Upper lobe of right lung (tissue), 1 donor: ENCODE measurements around the gene VPS13D. TPM values are rescaled to one million over a fixed set of nuclear protein-coding genes. Genes with fewer than 3 reads are reported as not detected.

ENCODE experiments used
- ATAC-seq: fragments of 200-7000 bp; cut with Tn5 transposase; one replicate; pipeline ENCODE4 v1.9.1; 2020; ENCODE audit warnings: mild to moderate bottlenecking, moderate library complexity
- DNase-seq: peaks from one replicate; pipeline ENCODE4 v3.0.0-alpha.2; 2020
- H3K27ac ChIP-seq: fragments of 200-600 bp; one replicate; pipeline ENCODE4 v1.8.0; 2022
- H3K27me3 ChIP-seq: fragments of 200-600 bp; one replicate; pipeline ENCODE4 v1.8.0; 2022; ENCODE audit warnings: mild to moderate bottlenecking
- H3K36me3 ChIP-seq: fragments of 200-600 bp; one replicate; pipeline ENCODE4 v1.8.0; 2022
- H3K4me1 ChIP-seq: fragments of 200-600 bp; one replicate; pipeline ENCODE4 v1.8.0; 2022
- H3K4me3 ChIP-seq: fragments of 200-600 bp; one replicate; pipeline ENCODE4 v1.8.0; 2022; ENCODE audit warnings: mild to moderate bottlenecking
- H3K9me3 ChIP-seq: fragments of 200-600 bp; one replicate; pipeline ENCODE4 v1.8.0; 2022
- CTCF ChIP-seq: fragments of 200-600 bp; IDR thresholded peaks from one replicate; pipeline ENCODE4 v1.8.0; 2022; ENCODE audit warnings: antibody characterized with exemption
- intact Hi-C: fragments of 100-400 bp; cut with DNase I; formaldehyde crosslinking; loops from one replicate; pipeline ENCODE4 v1.11.0; 2022
- total RNA-seq: library from RNA; stranded (reverse); fragmentation: NEBNext Ultra II Directional; extraction: Animal tissue kit (Norgen Biotek cat#: 25700); gene quantifications from one replicate; pipeline ENCODE4 v1.2.1, GENCODE V29; 2021
- donor health status: DM: no; HTN: yes; CAD: no; lungs with severe emphysema.

Gene VPS13D
- total RNA-seq, 1 donor from 2014 or later: 74.7 TPM

DNA sequence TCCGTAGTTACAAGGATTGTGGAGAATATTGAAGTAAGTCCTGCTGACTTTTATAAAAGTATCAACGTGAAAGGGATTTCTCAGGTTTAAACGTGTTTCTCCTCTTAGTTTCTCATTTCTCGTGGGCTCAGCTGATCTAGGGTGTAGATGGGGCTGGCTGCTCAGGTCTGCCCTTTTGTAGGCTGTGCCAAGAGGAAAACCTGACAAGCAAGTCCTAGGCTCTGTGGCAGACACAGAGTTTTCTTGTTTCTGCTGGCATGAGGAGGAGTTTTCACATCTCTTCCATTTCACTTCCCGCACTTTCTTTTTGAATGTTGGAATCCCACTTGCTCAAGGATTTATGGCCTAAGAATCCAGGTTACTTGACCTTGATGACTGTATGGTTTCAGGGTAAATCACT lies 14.8 kb downstream of the VPS13D start:
- Histone ChIP-seq H3K27ac (no peak overlapping the region), H3K4me1 (no peaks in the 10 kb centered on the region), H3K36me3 (peaks cover 84% of the 10 kb centered on the region), H3K9me3 (no peaks in the 10 kb centered on the region), H3K4me3 (no peak overlapping the region), H3K27me3 (no peaks in the 10 kb centered on the region)
- ATAC-seq (no peak), DNase-seq (no peak)
- no peak for TF ChIP-seq CTCF
- intact Hi-C loops: no loop called here

- ATAC-seq (no peak), DNase-seq (no peak)
- H3K27ac ChIP-seq: no peak overlapping the region
- H3K27me3 ChIP-seq: no peaks in the 10 kb centered on the region
- H3K4me1 ChIP-seq: no peaks in the 10 kb centered on the region
- intact Hi-C loops: no loop called here
- TF ChIP-seq CTCF: no peak
- peaks cover 87% of the 10 kb centered on the region for H3K36me3 ChIP-seq
- H3K4me3 ChIP-seq: no peak overlapping the region
- H3K9me3 ChIP-seq: no peaks in the 10 kb centered on the region
Observed at GRCh38 chr1:12245116-12245515, 15.3 kb downstream of the VPS13D start.

GRCh38 chr1:12245733-12246132 lies 15.9 kb downstream of the VPS13D start:
- H3K27ac ChIP-seq: no peak overlapping the region
- no peak for TF ChIP-seq CTCF
- peaks cover 92% of the 10 kb centered on the region for H3K36me3 ChIP-seq
- no peak overlapping the region for H3K4me3 ChIP-seq
- H3K27me3 ChIP-seq: no peaks in the 10 kb centered on the region
- no peak for ATAC-seq
- no peaks in the 10 kb centered on the region for H3K4me1 ChIP-seq
- H3K9me3 ChIP-seq: no peaks in the 10 kb centered on the region
- intact Hi-C loops: no loop called here
- no peak for DNase-seq

- ATAC-seq (no peak), DNase-seq (no peak)
- H3K4me1 ChIP-seq: no peaks in the 10 kb centered on the region
- intact Hi-C loops: no loop called here
- H3K36me3 ChIP-seq: peaks cover 90% of the 10 kb centered on the region
- TF ChIP-seq CTCF: no peak
- no peak overlapping the region for H3K4me3 ChIP-seq
- H3K27me3 ChIP-seq: no peaks in the 10 kb centered on the region
- no peak overlapping the region for H3K27ac ChIP-seq
- no peaks in the 10 kb centered on the region for H3K9me3 ChIP-seq
Observed at GRCh38 chr1:12246584-12246983, 16.8 kb downstream of the VPS13D start.

DNA sequence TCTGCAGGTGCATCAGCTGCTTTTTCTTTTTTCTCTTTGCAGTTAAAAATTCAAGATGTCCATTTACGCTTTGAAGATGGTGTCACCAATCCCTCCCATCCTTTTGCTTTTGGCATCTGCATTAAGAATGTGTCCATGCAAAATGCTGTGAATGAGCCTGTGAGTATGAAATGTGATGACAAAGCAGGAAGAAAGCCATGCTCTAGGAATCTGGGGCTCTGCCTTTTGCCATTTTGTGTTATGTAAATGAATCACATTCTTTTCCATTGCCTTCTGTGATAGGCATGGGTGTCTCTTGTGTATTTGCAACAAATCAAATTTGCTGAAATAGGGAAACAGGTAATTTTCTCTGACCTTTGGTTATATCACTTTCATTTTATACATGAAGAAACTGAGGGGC lies 19.4 kb downstream of the VPS13D start:
- peaks cover 92% of the 10 kb centered on the region for H3K36me3 ChIP-seq
- intact Hi-C loops: no loop called here
- TF ChIP-seq CTCF: no peak

DNA sequence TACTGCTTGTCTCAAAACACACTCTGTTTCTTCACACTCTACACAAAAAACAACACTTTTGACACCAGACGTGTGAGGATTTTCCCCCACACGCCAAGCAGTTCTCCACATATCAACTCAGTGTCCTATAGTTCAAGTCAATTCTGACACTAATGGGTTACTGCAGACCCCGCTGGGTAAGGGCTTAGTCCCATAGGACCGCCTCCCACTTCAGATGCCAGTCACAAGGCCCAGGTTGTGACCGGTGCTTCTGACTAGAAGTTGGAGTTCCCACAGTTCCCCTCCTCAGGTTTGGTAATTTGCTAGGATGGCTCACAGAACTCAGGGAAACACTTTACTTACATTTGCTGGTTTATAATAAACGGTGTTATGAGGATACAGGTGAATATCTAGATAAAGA lies 19.9 kb downstream of the VPS13D start:
- H3K4me1 ChIP-seq: no peaks in the 10 kb centered on the region
- H3K4me3 ChIP-seq: no peak overlapping the region
- H3K27ac ChIP-seq: no peak overlapping the region
- no peak for ATAC-seq
- intact Hi-C loops: no loop called here
- DNase-seq: no peak
- H3K27me3 ChIP-seq: no peaks in the 10 kb centered on the region
- peaks cover 87% of the 10 kb centered on the region for H3K36me3 ChIP-seq
- no peak for TF ChIP-seq CTCF
- H3K9me3 ChIP-seq: no peaks in the 10 kb centered on the region

More for the DNA sequence above, 19.4 kb downstream of the VPS13D start:
- no peak overlapping the region for H3K27ac ChIP-seq
- DNase-seq (no peak), ATAC-seq (no peak)
- no peaks in the 10 kb centered on the region for H3K27me3 ChIP-seq
- H3K9me3 ChIP-seq: no peaks in the 10 kb centered on the region
- H3K4me3 ChIP-seq: no peak overlapping the region
- H3K4me1 ChIP-seq: no peaks in the 10 kb centered on the region
